Measurements from ENCODE around the gene SHANK3.

Gene SHANK3

GRCh38 chr22:50673231-50674129 lies 857 bp downstream of the SHANK3 start:
- DNase-seq (ENCODE audit: insufficient read length, low spot score) (no peak), FAIRE-seq (no peak)
- no peak for TF ChIP-seq CTCF (IDR thresholded peaks at IDR 0.05; ENCODE audit: insufficient read depth, missing control alignments)

- DNase-seq (ENCODE audit: insufficient read length, low spot score) (no peak), FAIRE-seq (no peak)
- no peak for TF ChIP-seq CTCF (IDR thresholded peaks at IDR 0.05; ENCODE audit: insufficient read depth, missing control alignments)
Measured at GRCh38 chr22:50674130-50674500, 1.5 kb downstream of the SHANK3 start.

GRCh38 chr22:50674606-50675552 lies 2.3 kb downstream of the SHANK3 start:
- DNase-seq (ENCODE audit: insufficient read length, low spot score) (no peak), FAIRE-seq (no peak)
- no peak for TF ChIP-seq CTCF (IDR thresholded peaks at IDR 0.05; ENCODE audit: insufficient read depth, missing control alignments)

GRCh38 chr22:50675553-50676179 lies 3.0 kb downstream of the SHANK3 start:
- FAIRE-seq: no peak
- no peak for DNase-seq (ENCODE audit: insufficient read length, low spot score)
- TF ChIP-seq CTCF (IDR thresholded peaks at IDR 0.05; ENCODE audit: insufficient read depth, missing control alignments): no peak

GRCh38 chr22:50676180-50676636 lies 3.6 kb downstream of the SHANK3 start:
- TF ChIP-seq CTCF (IDR thresholded peaks at IDR 0.05; ENCODE audit: insufficient read depth, missing control alignments): no peak
- FAIRE-seq (no peak), DNase-seq (ENCODE audit: insufficient read length, low spot score) (no peak)

- TF ChIP-seq CTCF (IDR thresholded peaks at IDR 0.05; ENCODE audit: insufficient read depth, missing control alignments): no peak
- FAIRE-seq (no peak), DNase-seq (ENCODE audit: insufficient read length, low spot score) (no peak)
Measured at GRCh38 chr22:50676661-50677492, 4.3 kb downstream of the SHANK3 start.
